Neural cell (in vitro differentiated cells): ENCODE results near the gene TMEM92.

Source experiments
- EP300 ChIP-seq: fragments of 450-650 bp; conservative IDR thresholded peaks from 2 replicates; pipeline ENCODE4 v1.6.1; 2014; ENCODE audit warnings: antibody characterized with exemption, mild to moderate bottlenecking, moderate library complexity; ENCODE audit not compliant: poor library complexity, severe bottlenecking
- EZH2 ChIP-seq: fragments of 200-600, 300-800 bp; shearing (Covaris generic), sonication (generic); IDR thresholded peaks from 2 replicates; pipeline ENCODE4 v1.6.1; 2014; ENCODE audit warnings: antibody characterized with exemption, low read length, borderline replicate concordance, mild to moderate bottlenecking; ENCODE audit not compliant: insufficient read depth, poor library complexity, severe bottlenecking
- MXI1 ChIP-seq: fragments of 450-650 bp; conservative IDR thresholded peaks from 2 replicates; pipeline ENCODE4 v1.6.1; 2014; ENCODE audit warnings: antibody characterized with exemption, mild to moderate bottlenecking; ENCODE audit not compliant: poor library complexity, severe bottlenecking
- POLR2AphosphoS5 ChIP-seq: IDR thresholded peaks from 2 replicates; pipeline ENCODE4 v1.6.1; 2012
- RAD21 ChIP-seq: fragments of 450-650 bp; conservative IDR thresholded peaks from 2 replicates; pipeline ENCODE4 v1.6.1; 2014; ENCODE audit warnings: antibody characterized with exemption, mild to moderate bottlenecking, moderate library complexity
- SMC3 ChIP-seq: fragments of 450-650 bp; conservative IDR thresholded peaks from 2 replicates; pipeline ENCODE4 v1.6.1; 2014; ENCODE audit warnings: antibody characterized with exemption, mild to moderate bottlenecking, moderate library complexity; ENCODE audit not compliant: poor library complexity
- TAF1 ChIP-seq: IDR thresholded peaks from 2 replicates; pipeline ENCODE4 v1.6.1; 2012; ENCODE audit warnings: low read depth
- TF ChIP-seq, protein P1 (sequence below): fragments of 450-650 bp; IDR thresholded peaks from 2 replicates; pipeline ENCODE4 v1.5.1; 2014; ENCODE audit warnings: antibody characterized with exemption, mild to moderate bottlenecking, moderate library complexity; ENCODE audit not compliant: poor library complexity, severe bottlenecking

DNA sequence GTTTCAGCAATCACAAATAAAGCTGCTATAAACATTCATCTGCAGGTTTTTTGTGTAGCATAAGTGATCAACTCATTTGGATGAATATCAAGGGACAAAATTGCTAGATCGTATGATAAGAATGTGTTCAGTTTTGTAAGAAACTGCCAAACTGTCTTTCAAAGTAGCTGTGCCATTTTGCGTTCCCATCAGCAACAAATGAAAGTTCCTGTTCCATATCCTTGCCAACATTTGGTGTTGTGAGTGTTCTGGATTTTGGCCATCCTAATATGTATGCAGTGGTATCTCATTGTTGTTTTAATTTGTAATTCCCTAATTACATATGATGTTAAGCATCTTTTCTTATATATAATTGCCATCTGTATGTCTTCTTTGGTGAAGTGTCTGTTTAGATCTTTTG, 36.4 kb upstream of the TMEM92 start:
- TF ChIP-seq, protein P1, sequence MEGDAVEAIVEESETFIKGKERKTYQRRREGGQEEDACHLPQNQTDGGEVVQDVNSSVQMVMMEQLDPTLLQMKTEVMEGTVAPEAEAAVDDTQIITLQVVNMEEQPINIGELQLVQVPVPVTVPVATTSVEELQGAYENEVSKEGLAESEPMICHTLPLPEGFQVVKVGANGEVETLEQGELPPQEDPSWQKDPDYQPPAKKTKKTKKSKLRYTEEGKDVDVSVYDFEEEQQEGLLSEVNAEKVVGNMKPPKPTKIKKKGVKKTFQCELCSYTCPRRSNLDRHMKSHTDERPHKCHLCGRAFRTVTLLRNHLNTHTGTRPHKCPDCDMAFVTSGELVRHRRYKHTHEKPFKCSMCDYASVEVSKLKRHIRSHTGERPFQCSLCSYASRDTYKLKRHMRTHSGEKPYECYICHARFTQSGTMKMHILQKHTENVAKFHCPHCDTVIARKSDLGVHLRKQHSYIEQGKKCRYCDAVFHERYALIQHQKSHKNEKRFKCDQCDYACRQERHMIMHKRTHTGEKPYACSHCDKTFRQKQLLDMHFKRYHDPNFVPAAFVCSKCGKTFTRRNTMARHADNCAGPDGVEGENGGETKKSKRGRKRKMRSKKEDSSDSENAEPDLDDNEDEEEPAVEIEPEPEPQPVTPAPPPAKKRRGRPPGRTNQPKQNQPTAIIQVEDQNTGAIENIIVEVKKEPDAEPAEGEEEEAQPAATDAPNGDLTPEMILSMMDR = no peak
- TF ChIP-seq RAD21 (no peak), EP300 (no peak), POLR2AphosphoS5 (no peak), SMC3 (no peak), EZH2 (no peak), MXI1 (no peak), TAF1 (no peak)
